HEK293T (cell line): ENCODE results near the gene ZNF445.

ENCODE experiments used
- CTBP1 ChIP-seq: fragments of 450-650 bp; IDR thresholded peaks from 2 replicates; pipeline ENCODE4 v1.6.1; 2016; ENCODE audit warnings: borderline replicate concordance
- ELF4 ChIP-seq: fragments of 450-650 bp; IDR thresholded peaks from 2 replicates; pipeline ENCODE4 v1.6.1; 2017; ENCODE audit warnings: antibody characterized with exemption
- FOXA1 ChIP-seq: fragments of 450-650 bp; IDR thresholded peaks from 2 replicates; pipeline ENCODE4 v1.6.1; 2016; ENCODE audit warnings: mild to moderate bottlenecking
- FOXM1 ChIP-seq: fragments of 450-650 bp; IDR thresholded peaks from 2 replicates; pipeline ENCODE4 v1.6.1; 2017; ENCODE audit warnings: mild to moderate bottlenecking, borderline replicate concordance
- HDGF ChIP-seq: fragments of 450-650 bp; IDR thresholded peaks from 2 replicates; pipeline ENCODE4 v1.6.1; 2017; ENCODE audit warnings: antibody characterized with exemption, borderline replicate concordance
- LEF1 ChIP-seq: fragments of 450-650 bp; IDR thresholded peaks from 2 replicates; pipeline ENCODE4 v1.6.1; 2017; ENCODE audit warnings: mild to moderate bottlenecking, borderline replicate concordance
- NFRKB ChIP-seq: fragments of 450-650 bp; IDR thresholded peaks from 2 replicates; pipeline ENCODE4 v1.6.1; 2016; ENCODE audit warnings: mild to moderate bottlenecking, moderate library complexity
- SP1 ChIP-seq: fragments of 450-650 bp; IDR thresholded peaks from 2 replicates; pipeline ENCODE4 v1.6.1; 2017
- SUZ12 ChIP-seq: fragments of 450-650 bp; IDR thresholded peaks from 2 replicates; pipeline ENCODE4 v1.6.1; 2016; ENCODE audit warnings: mild to moderate bottlenecking
- ZNF384 ChIP-seq: fragments of 450-650 bp; IDR thresholded peaks from 2 replicates; pipeline ENCODE4 v1.6.1; 2016

DNA sequence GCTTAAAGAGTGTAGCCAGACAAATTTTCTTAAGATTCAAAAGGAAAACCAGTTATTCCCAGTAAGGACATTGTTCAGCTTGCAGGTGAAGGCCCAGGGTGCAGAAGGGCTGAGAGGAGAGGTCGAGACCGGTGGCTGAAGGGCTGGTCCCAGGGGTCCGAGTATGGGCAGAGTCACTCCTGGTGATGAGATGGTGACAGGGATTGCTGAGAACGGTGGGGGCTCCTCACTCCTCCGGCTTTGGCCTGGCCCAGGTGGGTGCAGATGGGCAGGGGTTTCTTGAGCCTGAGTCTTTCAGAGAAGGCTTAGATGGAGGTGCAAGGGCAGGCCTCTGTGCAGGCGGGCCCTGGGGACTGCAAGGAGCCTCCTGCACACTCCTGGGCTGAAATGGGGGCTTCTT is 56.2 kb downstream of the ZNF445 start:
- TF ChIP-seq ZNF384 (no peak), LEF1 (no peak), FOXM1 (no peak), NFRKB (no peak), CTBP1 (no peak), SP1 (no peak), ELF4 (no peak), SUZ12 (no peak), HDGF (no peak), FOXA1 (no peak)
